Stimulated activated CD8-positive, alpha-beta memory T cell treated with anti-CD3 and anti-CD28 coated beads, Interleukin-7, amount 100 ng/mL, for 1 hour (primary cell): ENCODE results near the gene MISP3.

Experiments
- DNase-seq, 2 donors: peaks; one replicate each; pipeline ENCODE4 v3.0.0-alpha.2; 2020; ENCODE audit warnings: low read depth in 2 of 2

The MISP3 gene

GRCh38 chr19:14102756-14103155 lies 30.2 kb downstream of the MISP3 start:
- DNase-seq = no peak

- DNase-seq = no peak
Measured at GRCh38 chr19:14103310-14103709, 30.7 kb downstream of the MISP3 start.

- DNase-seq = no peak
Measured at GRCh38 chr19:14105680-14106079, 33.1 kb downstream of the MISP3 start.

GRCh38 chr19:14106840-14107239 lies 34.3 kb downstream of the MISP3 start:
- no peak for DNase-seq

- no peak for DNase-seq
Measured at GRCh38 chr19:14107581-14108461, 35.2 kb downstream of the MISP3 start.

- DNase-seq = no peak
Measured at GRCh38 chr19:14110650-14111049, 38.1 kb downstream of the MISP3 start.

- no peak for DNase-seq
Measured at GRCh38 chr19:14111486-14111885, 38.9 kb downstream of the MISP3 start.

GRCh38 chr19:14112051-14112808 lies 39.6 kb downstream of the MISP3 start:
- no peak for DNase-seq

- no peak for DNase-seq
Measured at GRCh38 chr19:14112809-14113385, 40.3 kb downstream of the MISP3 start.

GRCh38 chr19:14113762-14114414 lies 41.3 kb downstream of the MISP3 start:
- DNase-seq = no peak

- DNase-seq = no peak
Measured at GRCh38 chr19:14114439-14114838, 41.9 kb downstream of the MISP3 start.

- peak in 1 of 2 donors; percentile 22 for DNase-seq
Measured at GRCh38 chr19:14114854-14115253, 42.3 kb downstream of the MISP3 start.

GRCh38 chr19:14115756-14116155 lies 43.2 kb downstream of the MISP3 start:
- no peak for DNase-seq

GRCh38 chr19:14116525-14116917 lies 43.9 kb downstream of the MISP3 start:
- no peak for DNase-seq

- DNase-seq = no peak
Measured at GRCh38 chr19:14116918-14117578, 44.5 kb downstream of the MISP3 start.

- DNase-seq = peak; percentile 94 to 95
Measured at GRCh38 chr19:14117668-14118164, 45.1 kb downstream of the MISP3 start, which contains the start of gene PRKACA. Gene PRKACA (minus strand): TSS chr19:14117762. CDS start chr19:14117547, 215 bp downstream.

GRCh38 chr19:14118165-14119051 lies 45.8 kb downstream of the MISP3 start:
- no peak for DNase-seq

GRCh38 chr19:14119146-14119545 lies 46.6 kb downstream of the MISP3 start:
- DNase-seq = no peak

GRCh38 chr19:14119644-14120496 lies 47.3 kb downstream of the MISP3 start:
- no peak for DNase-seq
